ENCODE measurements around the gene KCNJ6.
A peak's percentile ranks its signal among the peaks of the same experiment; 100 is the strongest.

The KCNJ6 gene

DNA sequence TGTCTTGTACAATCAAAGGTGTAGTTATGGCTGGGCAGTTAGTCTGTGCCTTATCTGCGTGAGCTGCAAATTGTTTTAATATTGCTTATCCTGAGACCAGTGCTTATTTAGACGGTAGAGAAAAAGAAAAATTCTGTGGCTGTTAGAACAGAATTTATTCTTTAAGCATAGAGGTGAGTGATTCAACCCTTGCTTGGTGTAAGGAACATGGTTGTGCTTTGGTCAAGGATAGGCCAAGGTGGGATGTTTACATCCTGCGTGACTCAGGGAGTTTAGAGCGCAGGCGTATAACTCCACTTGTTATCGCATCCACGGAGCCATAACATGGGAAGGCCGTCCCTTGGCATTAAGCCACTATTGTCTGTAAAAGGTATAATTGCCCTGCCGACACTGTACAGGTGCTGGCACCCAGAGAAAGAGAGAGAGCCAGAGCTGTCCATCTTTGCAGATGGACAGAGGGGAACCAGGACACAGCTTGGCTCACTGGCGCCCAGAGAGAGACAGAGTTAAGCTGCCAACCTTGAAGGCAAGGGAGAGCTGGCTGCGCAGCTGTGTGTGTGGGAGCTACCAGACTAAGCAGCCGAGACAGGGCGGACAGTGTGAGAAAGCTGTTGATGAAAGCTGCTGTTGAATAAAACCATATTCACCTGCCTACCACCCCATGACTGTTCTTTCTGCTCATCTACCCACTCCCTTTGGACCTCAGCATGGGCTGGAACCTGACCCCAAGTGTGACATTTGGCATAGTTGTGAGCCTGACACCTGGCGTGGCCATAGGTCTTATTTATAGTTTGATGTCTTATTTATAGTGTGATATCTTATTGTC is 349.3 kb downstream of the KCNJ6 start:
- Histone ChIP-seq H3K9me3 (ENCODE audit: control insufficient read depth, low read length) (no peaks in the 10 kb centered on the region), H3K14ac (ENCODE audit: low read length in 2 of 2) (no peak overlapping the region), H2AFZ (ENCODE audit: low read depth, low read length) (no peak overlapping the region), H3K23ac (ENCODE audit: low read length in 2 of 2) (no peak overlapping the region), H2BK5ac (ENCODE audit: low read depth, low read length, poor library complexity, severe bottlenecking) (no peak overlapping the region), H2BK15ac (ENCODE audit: low read depth, poor library complexity, severe bottlenecking) (no peak overlapping the region), H3K4ac (ENCODE audit: low read depth in 1 of 2, low read length in 2 of 2) (no peak overlapping the region), H2BK120ac (ENCODE audit: low read depth, low read length) (no peak overlapping the region), H2AK5ac (ENCODE audit: low read length, severe bottlenecking) (no peak overlapping the region), H3K79me1 (replicated peaks; ENCODE audit: low read length, poor library complexity, severe bottlenecking) (no peaks in the 10 kb centered on the region), H3K9ac (ENCODE audit: low read length) (no peak overlapping the region), H3K18ac (ENCODE audit: low read depth in 1 of 2, low read length in 2 of 2) (no peak overlapping the region), H4K91ac (ENCODE audit: low read length) (no peak overlapping the region), H3K4me3 (ENCODE audit: insufficient read depth in 1 of 2, low read depth in 1 of 2, low read length in 2 of 2) (no peak overlapping the region), H3K36me3 (ENCODE audit: control insufficient read depth in 1 of 2, insufficient read depth in 2 of 2, low read depth in 1 of 2, low read length in 2 of 2) (no peaks in the 10 kb centered on the region), H4K8ac (ENCODE audit: low read length) (no peak overlapping the region), H3K27ac (ENCODE audit: low read length, poor library complexity, severe bottlenecking) (no peak overlapping the region), H2BK12ac (ENCODE audit: low read length in 2 of 2) (no peak overlapping the region), H3K4me2 (ENCODE audit: low read length, poor library complexity, severe bottlenecking) (no peak overlapping the region), H3K27me3 (ENCODE audit: control insufficient read depth in 1 of 2, insufficient read depth in 1 of 2, low read length in 2 of 2) (peaks cover 0 to 23% of the 10 kb centered on the region in 2 experiments), H3K4me1 (ENCODE audit: control insufficient read depth, insufficient read depth, low read depth, low read length) (peaks cover 16% of the 10 kb centered on the region)
- 97% methylated on average over 12 of the region's 14 CpGs for WGBS
- DNase-seq = no peak

DNA sequence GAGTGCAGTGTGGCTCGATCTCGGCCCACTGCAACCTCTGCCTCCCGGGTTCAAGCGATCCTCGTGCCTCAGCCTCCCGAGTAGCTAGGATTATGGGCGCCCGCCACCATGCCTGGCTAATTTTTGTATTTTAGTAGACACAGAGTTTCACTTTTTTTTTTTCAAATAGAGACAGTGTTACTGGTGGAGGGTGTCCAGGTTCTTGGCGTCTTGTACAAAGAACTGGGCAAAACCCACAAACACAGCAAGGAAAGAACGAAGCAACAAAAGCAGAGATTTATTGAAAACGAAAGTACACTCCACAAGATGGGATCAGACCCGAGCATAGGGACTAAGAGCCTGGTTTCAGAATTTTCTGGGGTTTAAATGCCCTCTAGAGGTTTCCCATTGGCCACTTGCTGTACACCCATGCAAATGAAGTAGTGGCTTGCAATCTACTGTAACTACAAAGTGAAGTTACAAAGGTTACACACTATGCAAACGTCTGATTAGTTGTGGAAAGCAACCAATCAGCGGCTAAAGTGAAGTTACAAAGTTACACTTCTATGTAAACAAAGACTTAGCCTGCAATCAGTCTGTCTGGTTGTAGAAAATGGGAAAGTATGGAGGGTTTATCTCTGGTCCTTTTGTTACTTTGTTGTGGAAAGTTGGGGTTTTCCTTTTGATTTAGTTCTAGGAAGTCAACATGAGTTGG is 350.6 kb downstream of the KCNJ6 start:
- Histone ChIP-seq H3K79me1 (replicated peaks; ENCODE audit: low read length, poor library complexity, severe bottlenecking) (no peaks in the 10 kb centered on the region), H3K14ac (ENCODE audit: low read length in 2 of 2) (no peak overlapping the region), H3K18ac (ENCODE audit: low read depth in 1 of 2, low read length in 2 of 2) (no peak overlapping the region), H3K36me3 (ENCODE audit: control insufficient read depth in 1 of 2, insufficient read depth in 2 of 2, low read depth in 1 of 2, low read length in 2 of 2) (no peaks in the 10 kb centered on the region), H2BK120ac (ENCODE audit: low read depth, low read length) (no peak overlapping the region), H4K91ac (ENCODE audit: low read length) (no peak overlapping the region), H3K4me2 (ENCODE audit: low read length, poor library complexity, severe bottlenecking) (no peak overlapping the region), H3K9me3 (ENCODE audit: control insufficient read depth, low read length) (no peaks in the 10 kb centered on the region), H3K27me3 (ENCODE audit: control insufficient read depth in 1 of 2, insufficient read depth in 1 of 2, low read length in 2 of 2) (peaks cover 0 to 11% of the 10 kb centered on the region in 2 experiments), H3K27ac (ENCODE audit: low read length, poor library complexity, severe bottlenecking) (no peak overlapping the region), H3K23ac (ENCODE audit: low read length in 2 of 2) (no peak overlapping the region), H3K4ac (ENCODE audit: low read depth in 1 of 2, low read length in 2 of 2) (no peak overlapping the region), H3K4me1 (ENCODE audit: control insufficient read depth, insufficient read depth, low read depth, low read length) (peaks cover 16% of the 10 kb centered on the region), H2AK5ac (ENCODE audit: low read length, severe bottlenecking) (no peak overlapping the region), H2BK5ac (ENCODE audit: low read depth, low read length, poor library complexity, severe bottlenecking) (no peak overlapping the region), H2BK15ac (ENCODE audit: low read depth, poor library complexity, severe bottlenecking) (no peak overlapping the region), H2AFZ (ENCODE audit: low read depth, low read length) (no peak overlapping the region), H4K8ac (ENCODE audit: low read length) (no peak overlapping the region), H2BK12ac (ENCODE audit: low read length in 2 of 2) (no peak overlapping the region), H3K9ac (ENCODE audit: low read length) (no peak overlapping the region), H3K4me3 (ENCODE audit: insufficient read depth in 1 of 2, low read depth in 1 of 2, low read length in 2 of 2) (no peak overlapping the region)
- 94% methylated on average over 11 of the region's 14 CpGs for WGBS
- DNase-seq = peak; percentile 42

DNA sequence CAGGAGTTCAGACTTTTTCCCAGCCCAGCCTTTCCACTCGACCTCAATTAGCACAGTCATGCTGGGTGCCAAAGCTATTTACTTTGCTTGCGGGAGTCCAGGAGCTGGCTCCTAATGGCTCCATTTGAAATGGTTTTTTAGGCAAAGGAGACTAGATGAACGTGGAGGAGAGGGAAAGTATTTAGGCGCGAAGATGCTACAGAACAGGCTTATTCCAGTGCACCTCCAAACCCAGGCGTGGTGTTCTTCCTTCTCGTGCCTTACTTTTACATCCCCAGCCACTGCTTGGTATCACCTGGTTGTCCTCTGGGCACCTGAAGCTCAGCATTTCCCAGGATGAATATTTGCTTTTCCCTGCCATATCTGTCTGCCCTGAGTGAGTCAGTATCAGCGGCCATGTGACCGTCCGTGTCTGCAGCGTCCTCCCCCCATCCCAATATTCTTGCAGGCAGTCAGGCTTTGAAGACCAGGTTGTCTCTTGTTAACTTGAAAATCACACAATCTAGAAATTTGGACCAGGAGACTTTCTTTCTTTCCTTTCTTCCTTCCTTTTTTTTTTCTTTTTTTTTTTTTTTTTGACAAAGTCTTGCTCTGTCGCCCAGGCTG is 351.2 kb downstream of the KCNJ6 start:
- Histone ChIP-seq H3K4me2 (ENCODE audit: low read length, poor library complexity, severe bottlenecking) (peak overlapping the region; percentile 78), H3K18ac (ENCODE audit: low read depth in 1 of 2, low read length in 2 of 2) (peak overlapping the region; percentile 1 to 7), H4K8ac (ENCODE audit: low read length) (peak overlapping the region; percentile 54), H3K27me3 (ENCODE audit: control insufficient read depth in 1 of 2, insufficient read depth in 1 of 2, low read length in 2 of 2) (peaks cover 0 to 10% of the 10 kb centered on the region in 2 experiments), H3K4me1 (ENCODE audit: control insufficient read depth, insufficient read depth, low read depth, low read length) (peaks cover 16% of the 10 kb centered on the region), H3K9me3 (ENCODE audit: control insufficient read depth, low read length) (no peaks in the 10 kb centered on the region), H2BK120ac (ENCODE audit: low read depth, low read length) (no peak overlapping the region), H3K36me3 (ENCODE audit: control insufficient read depth in 1 of 2, insufficient read depth in 2 of 2, low read depth in 1 of 2, low read length in 2 of 2) (no peaks in the 10 kb centered on the region), H2BK15ac (ENCODE audit: low read depth, poor library complexity, severe bottlenecking) (peak overlapping the region; percentile 45), H3K4ac (ENCODE audit: low read depth in 1 of 2, low read length in 2 of 2) (peak overlapping the region in 1 of 2 experiments; percentile 40), H3K27ac (ENCODE audit: low read length, poor library complexity, severe bottlenecking) (peak overlapping the region; percentile 84), H2BK12ac (ENCODE audit: low read length in 2 of 2) (peak overlapping the region in 1 of 2 experiments; percentile 11), H4K91ac (ENCODE audit: low read length) (peak overlapping the region; percentile 12), H3K9ac (ENCODE audit: low read length) (peak overlapping the region; percentile 93), H3K23ac (ENCODE audit: low read length in 2 of 2) (no peak overlapping the region), H2BK5ac (ENCODE audit: low read depth, low read length, poor library complexity, severe bottlenecking) (no peak overlapping the region), H2AK5ac (ENCODE audit: low read length, severe bottlenecking) (no peak overlapping the region), H3K79me1 (replicated peaks; ENCODE audit: low read length, poor library complexity, severe bottlenecking) (no peaks in the 10 kb centered on the region), H3K14ac (ENCODE audit: low read length in 2 of 2) (no peak overlapping the region), H3K4me3 (ENCODE audit: insufficient read depth in 1 of 2, low read depth in 1 of 2, low read length in 2 of 2) (peak overlapping the region in 1 of 2 experiments; percentile 84), H2AFZ (ENCODE audit: low read depth, low read length) (no peak overlapping the region)
- 50% methylated on average over 12 of the region's 12 CpGs for whole genome bisulfite sequencing
- DNase-seq = peak; percentile 41

Data from mesenchymal stem cell (in vitro differentiated cells and primary cell).